Suprapubic skin (tissue), 4 donors: ENCODE measurements around the gene PREX1. TPM values are rescaled to one million over a fixed set of nuclear protein-coding genes. Genes with fewer than 3 reads are reported as not detected.

Experiments
- DNase-seq, 2 donors: peaks; one replicate each; pipeline ENCODE4 v3.0.0-alpha.2; 2019; ENCODE audit warnings: low spot score in 2 of 2
- H3K27ac ChIP-seq: fragments of 200-600 bp; sonication (generic); one replicate; pipeline ENCODE4 v1.5.1; 2019
- H3K27me3 ChIP-seq: fragments of 200-600 bp; sonication (generic); one replicate; pipeline ENCODE4 v1.5.1; 2019
- H3K36me3 ChIP-seq: fragments of 200-600 bp; sonication (generic); one replicate; pipeline ENCODE4 v1.5.1; 2019
- H3K4me1 ChIP-seq: fragments of 200-600 bp; sonication (generic); one replicate; pipeline ENCODE4 v1.5.1; 2019
- H3K4me3 ChIP-seq: fragments of 200-600 bp; sonication (generic); one replicate; pipeline ENCODE4 v1.5.1; 2019; ENCODE audit warnings: mild to moderate bottlenecking
- H3K9me3 ChIP-seq: fragments of 200-600 bp; sonication (generic); one replicate; pipeline ENCODE4 v1.5.1; 2019
- CTCF ChIP-seq, 2 donors: fragments of 200-600 bp in 1 of 2; fragments of 450-650 bp in 1 of 2; sonication (generic) in 1 of 2; IDR thresholded peaks; one replicate each; pipeline ENCODE4 v1.5.1; 2016 to 2019; ENCODE audit warnings: antibody characterized with exemption in 2 of 2, mild to moderate bottlenecking in 1 of 2, moderate library complexity in 1 of 2
- EP300 ChIP-seq: sonication (generic); formaldehyde crosslinking; IDR thresholded peaks from one replicate; pipeline ENCODE4 v1.6.1; 2017; ENCODE audit warnings: antibody characterized with exemption
- POLR2A ChIP-seq, 2 donors: fragments of 450-650 bp; IDR thresholded peaks; one replicate each; pipeline ENCODE4 v1.6.1; 2017; ENCODE audit warnings: antibody characterized with exemption in 2 of 2, mild to moderate bottlenecking in 2 of 2, moderate library complexity in 2 of 2
- POLR2AphosphoS5 ChIP-seq, 3 donors: sonication (generic); formaldehyde crosslinking; IDR thresholded peaks; one replicate each; pipeline ENCODE4 v1.6.1; 2017; ENCODE audit warnings: antibody characterized with exemption in 3 of 3
- WGBS: methylation state at CpG from one replicate; pipeline ENCODE4 v1.1.5; 2018; 5-methylcytosine and 5-hydroxymethylcytosine counted together
- total RNA-seq, 4 donors: library from RNA; depleted of rRNA; stranded (reverse); fragments of >200 nt; gene quantifications; one replicate each; pipeline ENCODE4 v1.1.0, GENCODE V29; 2016

Gene PREX1
- total RNA-seq, 4 donors from 2014 or later = 4.7 to 15.1 (median 10.2) TPM

GRCh38 chr20:48592107-48592940 is 235.5 kb downstream of the PREX1 start:
- Histone ChIP-seq H3K4me1 (no peaks in the 10 kb centered on the region), H3K9me3 (no peaks in the 10 kb centered on the region), H3K4me3 (no peak overlapping the region), H3K36me3 (no peaks in the 10 kb centered on the region), H3K27ac (no peak overlapping the region), H3K27me3 (peaks cover 4% of the 10 kb centered on the region)
- WGBS = 87% methylated on average over 5 of the region's 8 CpGs
- peak in 1 of 2 donors; percentile 24 for DNase-seq
- TF ChIP-seq CTCF (IDR thresholded peaks at IDR 0.05) (no peak), EP300 (no peak), POLR2AphosphoS5 (IDR thresholded peaks at IDR 0.05) (no peak), POLR2A (IDR thresholded peaks at IDR 0.05) (no peak)

DNA sequence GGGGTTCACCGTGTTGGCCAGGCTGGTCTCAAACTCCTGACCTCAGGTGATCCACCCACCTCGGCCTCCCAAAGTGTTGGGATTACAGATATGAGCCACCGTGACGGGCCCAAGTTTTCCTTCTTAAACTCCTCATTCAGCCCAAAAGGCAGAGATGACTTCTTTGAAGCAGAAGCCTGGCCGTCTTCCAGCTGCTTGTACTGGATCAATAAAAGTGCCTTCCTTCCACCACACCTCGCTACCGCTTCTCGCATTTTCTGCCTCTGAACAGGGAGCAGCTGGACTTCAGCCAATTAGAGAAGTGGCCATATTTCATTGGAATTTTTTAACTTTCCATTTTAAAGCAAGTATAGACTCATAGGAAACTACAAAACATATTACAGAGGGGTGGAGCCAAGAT is 241.1 kb downstream of the PREX1 start:
- peak in 1 of 2 donors; percentile 53 for DNase-seq

GRCh38 chr20:48585061-48585870 is 242.5 kb downstream of the PREX1 start:
- peaks cover 37% of the 10 kb centered on the region for H3K27me3 ChIP-seq
- 70% methylated on average over 15 of the region's 21 CpGs for WGBS
- H3K36me3 ChIP-seq = no peaks in the 10 kb centered on the region
- H3K4me3 ChIP-seq = no peak overlapping the region
- no peaks in the 10 kb centered on the region for H3K4me1 ChIP-seq
- H3K9me3 ChIP-seq = no peaks in the 10 kb centered on the region
- DNase-seq = peak in 1 of 2 donors; percentile 8
- TF ChIP-seq EP300 (no peak), POLR2AphosphoS5 (IDR thresholded peaks at IDR 0.05) (no peak), CTCF (IDR thresholded peaks at IDR 0.05) (no peak), POLR2A (IDR thresholded peaks at IDR 0.05) (no peak)
- H3K27ac ChIP-seq = no peak overlapping the region

More for the DNA sequence above, 241.1 kb downstream of the PREX1 start:
- Histone ChIP-seq H3K4me1 (no peaks in the 10 kb centered on the region), H3K27ac (no peak overlapping the region), H3K27me3 (peaks cover 28% of the 10 kb centered on the region), H3K4me3 (peak overlapping the region; percentile 7), H3K36me3 (no peaks in the 10 kb centered on the region), H3K9me3 (no peaks in the 10 kb centered on the region)
- 24% methylated on average over 8 of the region's 8 CpGs for WGBS
- TF ChIP-seq CTCF (IDR thresholded peaks at IDR 0.05) (no peak), POLR2A (IDR thresholded peaks at IDR 0.05) (no peak), EP300 (no peak), POLR2AphosphoS5 (IDR thresholded peaks at IDR 0.05) (no peak)

GRCh38 chr20:48584391-48585060 is 243.3 kb downstream of the PREX1 start:
- TF ChIP-seq CTCF (IDR thresholded peaks at IDR 0.05) (no peak), POLR2A (IDR thresholded peaks at IDR 0.05) (no peak), EP300 (no peak)
- Histone ChIP-seq H3K36me3 (no peaks in the 10 kb centered on the region), H3K9me3 (no peaks in the 10 kb centered on the region), H3K27me3 (peaks cover 37% of the 10 kb centered on the region), H3K27ac (no peak overlapping the region), H3K4me1 (no peaks in the 10 kb centered on the region), H3K4me3 (no peak overlapping the region)
- 60% methylated on average over 7 of the region's 8 CpGs for WGBS
- DNase-seq = peak in 1 of 2 donors; percentile 9
